Medulla oblongata (tissue), 1 donor: ENCODE measurements around the gene FAM200B.

Experiments
- DNase-seq: peaks from one replicate; pipeline ENCODE4 v3.0.0-alpha.2; 2015; ENCODE audit errors: extremely low spot score

The FAM200B gene

GRCh38 chr4:15681372-15682241 lies at the start of gene FAM200B:
TSS of gene FAM200B (plus strand) at chr4:15681827. CDS start at chr4:15686978, 5,151 bp downstream.
- DNase-seq = peak; percentile 98

- no peak for DNase-seq
These were observed 44.8 kb upstream of the FAM200B start for GRCh38 chr4:15636818-15637217.

GRCh38 chr4:15638418-15638817 lies 43.2 kb upstream of the FAM200B start:
- DNase-seq = no peak

GRCh38 chr4:15648600-15648999 lies 33.0 kb upstream of the FAM200B start:
- no peak for DNase-seq

- DNase-seq = peak; percentile 81
These were observed 31.6 kb upstream of the FAM200B start for GRCh38 chr4:15649914-15650545.

GRCh38 chr4:15651676-15652075 lies 30.0 kb upstream of the FAM200B start:
- peak; percentile 17 for DNase-seq

- peak; percentile 26 for DNase-seq
These were observed 29.4 kb upstream of the FAM200B start for GRCh38 chr4:15652191-15652590.

GRCh38 chr4:15652841-15653240 lies 28.8 kb upstream of the FAM200B start:
- DNase-seq = no peak

- peak; percentile 40 for DNase-seq
These were observed 28.2 kb upstream of the FAM200B start for GRCh38 chr4:15653420-15653819.

- peak; percentile 65 for DNase-seq
These were observed 27.6 kb upstream of the FAM200B start for GRCh38 chr4:15653864-15654592.

GRCh38 chr4:15654593-15655222 lies 26.9 kb upstream of the FAM200B start:
- DNase-seq = peak; percentile 68

GRCh38 chr4:15655223-15656037 lies 26.2 kb upstream of the FAM200B start, which contains the start of gene FBXL5:
TSS of gene FBXL5 (minus strand) at chr4:15655357. CDS start at chr4:15655287, 70 bp downstream.
- peak; percentile 86 for DNase-seq

- DNase-seq = peak; percentile 42
These were observed 25.6 kb upstream of the FAM200B start for GRCh38 chr4:15656038-15656470.

- no peak for DNase-seq
These were observed 24.3 kb upstream of the FAM200B start for GRCh38 chr4:15657366-15657765.

GRCh38 chr4:15658136-15658770 lies 23.4 kb upstream of the FAM200B start:
- no peak for DNase-seq

- DNase-seq = no peak
These were observed 22.8 kb upstream of the FAM200B start for GRCh38 chr4:15658781-15659180.

GRCh38 chr4:15659768-15660570 lies 21.7 kb upstream of the FAM200B start:
- peak; percentile 67 for DNase-seq

- DNase-seq = no peak
These were observed 15.8 kb upstream of the FAM200B start for GRCh38 chr4:15665753-15666365.

GRCh38 chr4:15667006-15667405 lies 14.6 kb upstream of the FAM200B start:
- DNase-seq = no peak
